IMR-90 (cell line): ENCODE measurements around the gene PHF21B. TPM values are rescaled to one million over a fixed set of nuclear protein-coding genes. Genes with fewer than 3 reads are reported as not detected.

Experiments
- ATAC-seq: fragments of 200-7000 bp; cut with Tn5 transposase; 2 replicates; pipeline ENCODE4 v1.9.1; 2020; ENCODE audit warnings: low read depth, mild to moderate bottlenecking, moderate library complexity
- BruUV-seq: library from RNA; stranded (reverse); fragments of 400-500 nt; replicated peaks from 2 replicates; lab custom pipeline; 2021; lab: Mats Ljungman, UMichigan
- CTCF ChIA-PET: fragments of 300-600 bp; formaldehyde crosslinking; extraction: SDS; loops from one replicate; lab custom pipeline; 2021; ENCODE audit warnings: antibody characterized with exemption; lab: Yijun Ruan, JAX
- POLR2A ChIA-PET: fragments of 300-600 bp; sonication (Branson Sonifier 250); formaldehyde crosslinking; loops from one replicate; lab custom pipeline; 2022; ENCODE audit warnings: antibody characterized with exemption; ENCODE audit not compliant: unreplicated experiment; lab: Charles Lee
- DNase-seq: peaks from one replicate; pipeline ENCODE4 v3.0.0; 2013
- H2AFZ ChIP-seq: replicated peaks from 2 replicates; pipeline ENCODE3; 2013; ENCODE audit warnings: low read length, mild to moderate bottlenecking; ENCODE audit not compliant: poor library complexity
- H2AK5ac ChIP-seq: 2 replicates; pipeline ENCODE4 v1.6.1; 2013; ENCODE audit warnings: low read depth, low read length, inconsistent platforms
- H2AK9ac ChIP-seq: replicated peaks from 2 replicates; pipeline ENCODE3; 2013; ENCODE audit warnings: mild to moderate bottlenecking, low read depth, low read length, moderate library complexity; ENCODE audit not compliant: poor library complexity
- H2BK120ac ChIP-seq: 2 replicates; pipeline ENCODE4 v1.6.1; 2013; ENCODE audit warnings: low read depth, low read length, inconsistent platforms
- H2BK15ac ChIP-seq: 3 replicates; pipeline ENCODE4 v1.6.1; 2013; ENCODE audit warnings: low read depth, low read length, inconsistent platforms
- H2BK20ac ChIP-seq: 2 replicates; pipeline ENCODE4 v1.6.1; 2013; ENCODE audit warnings: low read depth, mild to moderate bottlenecking, inconsistent platforms, low read length, moderate library complexity
- H2BK5ac ChIP-seq: 2 replicates; pipeline ENCODE4 v1.6.1; 2013; ENCODE audit warnings: mild to moderate bottlenecking, low read depth, low read length, inconsistent platforms; ENCODE audit not compliant: poor library complexity, severe bottlenecking
- H3K14ac ChIP-seq: replicated peaks from 2 replicates; pipeline ENCODE4 v1.6.1; 2013; ENCODE audit warnings: low read depth, low read length, inconsistent platforms
- H3K18ac ChIP-seq: 2 replicates; pipeline ENCODE4 v1.6.1; 2013; ENCODE audit warnings: low read depth, low read length, control low read depth
- H3K23ac ChIP-seq: 2 replicates; pipeline ENCODE4 v1.6.1; 2013; ENCODE audit warnings: low read depth, low read length, inconsistent platforms
- H3K27ac ChIP-seq: 2 replicates; pipeline ENCODE4 v1.5.1; 2013; ENCODE audit warnings: mild to moderate bottlenecking, control low read depth, low read length; ENCODE audit not compliant: insufficient read depth
- H3K27me3 ChIP-seq: 2 replicates; pipeline ENCODE4 v1.6.1; 2013; ENCODE audit warnings: low read length; ENCODE audit not compliant: control insufficient read depth, insufficient read depth
- H3K36me3 ChIP-seq: 2 replicates; pipeline ENCODE4 v1.6.1; 2013; ENCODE audit warnings: low read length, mixed read lengths; ENCODE audit not compliant: control insufficient read depth, insufficient read depth
- H3K4ac ChIP-seq: 2 replicates; pipeline ENCODE4 v1.6.1; 2013; ENCODE audit warnings: low read depth, low read length, inconsistent platforms
- H3K4me1 ChIP-seq: 2 replicates; pipeline ENCODE4 v1.6.1; 2013; ENCODE audit warnings: low read length, mixed read lengths; ENCODE audit not compliant: control insufficient read depth, insufficient read depth
- H3K4me2 ChIP-seq: 2 replicates; pipeline ENCODE4 v1.6.1; 2013; ENCODE audit warnings: low read depth, mild to moderate bottlenecking, control low read depth, low read length, moderate library complexity
- H3K4me3 ChIP-seq: 2 replicates; pipeline ENCODE4 v1.5.1; 2013; ENCODE audit warnings: low read depth, mild to moderate bottlenecking, control low read depth, low read length, moderate library complexity; ENCODE audit not compliant: insufficient read depth
- H3K56ac ChIP-seq: 2 replicates; pipeline ENCODE4 v1.6.1; 2013; ENCODE audit warnings: low read length, inconsistent platforms; ENCODE audit not compliant: insufficient read depth; ENCODE audit errors: extremely low read depth
- H3K79me1 ChIP-seq, 2 experiments: 2 replicates each; pipeline ENCODE4 v1.6.1; 2013; ENCODE audit warnings: low read length in 2 of 2, inconsistent platforms in 1 of 2, low read depth in 1 of 2
- H3K9ac ChIP-seq: 2 replicates; pipeline ENCODE4 v1.6.1; 2013; ENCODE audit warnings: low read depth, low read length, control low read depth
- H3K9me1 ChIP-seq: 2 replicates; pipeline ENCODE4 v1.6.1; 2013; ENCODE audit warnings: low read length, inconsistent platforms; ENCODE audit not compliant: insufficient read depth
- H3K9me3 ChIP-seq: 2 replicates; pipeline ENCODE4 v1.6.1; 2013; ENCODE audit warnings: low read length; ENCODE audit not compliant: control insufficient read depth, insufficient read depth
- H4K20me1 ChIP-seq: 2 replicates; pipeline ENCODE4 v1.6.1; 2013; ENCODE audit warnings: low read length, inconsistent platforms; ENCODE audit not compliant: insufficient read depth
- H4K5ac ChIP-seq: 2 replicates; pipeline ENCODE4 v1.6.1; 2013; ENCODE audit warnings: mild to moderate bottlenecking, low read depth, low read length, control low read depth
- H4K8ac ChIP-seq, 2 experiments: 2 replicates each; pipeline ENCODE4 v1.6.1; 2013; ENCODE audit warnings: low read depth in 2 of 2, low read length in 2 of 2, control low read depth in 1 of 2, inconsistent platforms in 1 of 2
- H4K91ac ChIP-seq: 2 replicates; pipeline ENCODE4 v1.6.1; 2013; ENCODE audit warnings: low read depth, low read length, inconsistent platforms; ENCODE audit not compliant: insufficient read depth
- BHLHE40 ChIP-seq: fragments of 150-350 bp; IDR thresholded peaks from 2 replicates; pipeline ENCODE4 v1.6.1; 2016; ENCODE audit warnings: mild to moderate bottlenecking, low read depth, low read length
- CEBPB ChIP-seq: IDR thresholded peaks from 2 replicates; pipeline ENCODE4 v1.6.1; 2012; ENCODE audit warnings: low read depth, low read length, improper control_type of control experiment
- CHD1 ChIP-seq: IDR thresholded peaks from 2 replicates; pipeline ENCODE4 v1.6.1; 2012; ENCODE audit warnings: low read depth, low read length, improper control_type of control experiment
- CTCF ChIP-seq: conservative IDR thresholded peaks from 2 replicates; pipeline ENCODE4 v1.5.1; 2012; ENCODE audit warnings: mild to moderate bottlenecking, low read depth, low read length, improper control_type of control experiment
- FOS ChIP-seq: fragments of 150-350 bp; IDR thresholded peaks from 2 replicates; pipeline ENCODE4 v1.6.1; 2016; ENCODE audit warnings: low read depth, low read length
- MAFK ChIP-seq: IDR thresholded peaks from 2 replicates; pipeline ENCODE4 v1.6.1; 2012; ENCODE audit warnings: low read depth, low read length, improper control_type of control experiment
- MAZ ChIP-seq: IDR thresholded peaks from 2 replicates; pipeline ENCODE4 v1.6.1; 2012; ENCODE audit warnings: low read depth, mild to moderate bottlenecking, low read length, improper control_type of control experiment, moderate library complexity, borderline replicate concordance
- MXI1 ChIP-seq: IDR thresholded peaks from 2 replicates; pipeline ENCODE4 v1.6.1; 2012; ENCODE audit warnings: low read depth, mild to moderate bottlenecking, low read length, moderate library complexity, borderline replicate concordance
- NFE2L2 ChIP-seq: fragments of 150-350 bp; IDR thresholded peaks from 2 replicates; pipeline ENCODE4 v1.6.1; 2016; ENCODE audit warnings: low read depth, mild to moderate bottlenecking, low read length
- POLR2A ChIP-seq: IDR thresholded peaks from 2 replicates; pipeline ENCODE4 v1.6.1; 2012; ENCODE audit warnings: mild to moderate bottlenecking, low read depth, low read length
- RAD21 ChIP-seq: IDR thresholded peaks from 2 replicates; pipeline ENCODE4 v1.6.1; 2012; ENCODE audit warnings: low read length, improper control_type of control experiment
- RCOR1 ChIP-seq: IDR thresholded peaks from 2 replicates; pipeline ENCODE4 v1.6.1; 2012; ENCODE audit warnings: mild to moderate bottlenecking, low read length, improper control_type of control experiment; ENCODE audit not compliant: insufficient replicate concordance
- RFX5 ChIP-seq: IDR thresholded peaks from 2 replicates; pipeline ENCODE4 v1.8.0; 2012; ENCODE audit warnings: low read depth, mild to moderate bottlenecking, low read length, moderate library complexity
- SMC3 ChIP-seq: fragments of 150-350 bp; IDR thresholded peaks from 2 replicates; pipeline ENCODE4 v1.6.1; 2016; ENCODE audit warnings: low read depth, mild to moderate bottlenecking, antibody characterized with exemption, low read length, moderate library complexity
- WGBS, 2 experiments: methylation state at CpG; one replicate each; pipeline versions ENCODE4 v1.1.5 to v1.1.7; 2013; ENCODE audit warnings: missing lambda C conversion rate in 2 of 2; ENCODE audit not compliant: insufficient read length in 1 of 2; ENCODE audit errors: extremely low coverage in 2 of 2; 5-methylcytosine and 5-hydroxymethylcytosine counted together
- dilution Hi-C: fragments of 300-500 bp; cut with HindIII; formaldehyde crosslinking; loops from one replicate; pipeline ENCODE4 v1.14.3; 2018; ENCODE audit warnings: low sequenced_read_pairs; ENCODE audit not compliant: unreplicated experiment
- in situ Hi-C: fragments of 300-500 bp; cut with MboI; formaldehyde crosslinking; loops from 3 replicates; pipeline ENCODE4 v1.14.3; 2019; ENCODE audit warnings: low sequenced_read_pairs, inconsistent platforms, mixed read lengths
- intact Hi-C: fragments of 100-400 bp; cut with micrococcal nuclease; formaldehyde crosslinking; loops from 2 replicates; pipeline ENCODE4 v1.10.0; 2022
- polyA plus RNA-seq, 3 experiments: library from polyadenylated mRNA; depleted of rRNA; stranded (reverse); fragments of >200 nt; gene quantifications; 2 replicates each; pipeline ENCODE4 v1.2.3, GENCODE V29; 2012; ENCODE audit warnings: low replicate concordance in 1 of 3
- total RNA-seq: library from RNA; depleted of rRNA; stranded (reverse); fragments of >200 nt; gene quantifications from 2 replicates; pipeline ENCODE4 v1.2.3, GENCODE V29; 2012
- TF ChIP-seq, protein P1 (sequence below): fragments of 150-350 bp; IDR thresholded peaks from 2 replicates; pipeline ENCODE4 v1.6.1; 2016; ENCODE audit warnings: low read depth, mild to moderate bottlenecking, low read length, moderate library complexity, borderline replicate concordance

Gene PHF21B
- total and polyA plus RNA-seq, 2 of the 4 experiments (the other 2 are of a cell fraction): 0.02 TPM; not detected in 1

- no peak overlapping the region for H3K4me2 ChIP-seq
- no peak overlapping the region for H3K4me3 ChIP-seq
- H4K8ac ChIP-seq: no peak overlapping the region
- no peak overlapping the region for H3K56ac ChIP-seq
- no peak overlapping the region for H2AFZ ChIP-seq
- H2BK15ac ChIP-seq: no peak overlapping the region
- H2AK5ac ChIP-seq: no peak overlapping the region
- no TSS peak for BruUV-seq
- no peak overlapping the region for H2BK5ac ChIP-seq
- no peak overlapping the region for H2BK20ac ChIP-seq
- H3K14ac ChIP-seq: no peak overlapping the region
- H4K20me1 ChIP-seq: no peaks in the 10 kb centered on the region
- H2AK9ac ChIP-seq: no peak overlapping the region
- no peaks in the 10 kb centered on the region for H3K4me1 ChIP-seq
- ChIA-PET CTCF (no interaction called here), POLR2A (no interaction called here)
- no peak overlapping the region for H3K23ac ChIP-seq
- in situ Hi-C loops (no loop called here), dilution Hi-C loops (no loop called here), intact Hi-C loops (no loop called here)
- no peak for TF ChIP-seq RAD21
- TF ChIP-seq RFX5: no peak
- no peak for TF ChIP-seq MXI1
- TF ChIP-seq CTCF: no peak
- no peak for TF ChIP-seq POLR2A
- no peak for TF ChIP-seq SMC3
- TF ChIP-seq MAFK: no peak
- TF ChIP-seq, protein P1, sequence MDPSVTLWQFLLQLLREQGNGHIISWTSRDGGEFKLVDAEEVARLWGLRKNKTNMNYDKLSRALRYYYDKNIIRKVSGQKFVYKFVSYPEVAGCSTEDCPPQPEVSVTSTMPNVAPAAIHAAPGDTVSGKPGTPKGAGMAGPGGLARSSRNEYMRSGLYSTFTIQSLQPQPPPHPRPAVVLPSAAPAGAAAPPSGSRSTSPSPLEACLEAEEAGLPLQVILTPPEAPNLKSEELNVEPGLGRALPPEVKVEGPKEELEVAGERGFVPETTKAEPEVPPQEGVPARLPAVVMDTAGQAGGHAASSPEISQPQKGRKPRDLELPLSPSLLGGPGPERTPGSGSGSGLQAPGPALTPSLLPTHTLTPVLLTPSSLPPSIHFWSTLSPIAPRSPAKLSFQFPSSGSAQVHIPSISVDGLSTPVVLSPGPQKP: no peak
- TF ChIP-seq MAZ: no peak
- no peak for TF ChIP-seq CHD1
- TF ChIP-seq NFE2L2: no peak
- no peak for TF ChIP-seq RCOR1
- TF ChIP-seq BHLHE40: no peak
- TF ChIP-seq CEBPB: no peak
- no peak for TF ChIP-seq FOS
- no peaks in the 10 kb centered on the region for H3K9me3 ChIP-seq
- H3K18ac ChIP-seq: no peak overlapping the region
- no peak overlapping the region for H4K91ac ChIP-seq
- H4K5ac ChIP-seq: no peak overlapping the region
- ATAC-seq (no peak), DNase-seq (no peak)
- H3K4ac ChIP-seq: no peak overlapping the region
- H3K79me1 ChIP-seq: no peaks in the 10 kb centered on the region
- H3K27ac ChIP-seq: no peak overlapping the region
- no peaks in the 10 kb centered on the region for H3K9me1 ChIP-seq
- no peak overlapping the region for H2BK120ac ChIP-seq
- H3K36me3 ChIP-seq: no peaks in the 10 kb centered on the region
- WGBS, 2 experiments: 56% methylated on average over 3 of the region's 10 CpGs; no CpG with 5 or more reads in 1 of the 2 experiments
- H3K27me3 ChIP-seq: no peaks in the 10 kb centered on the region; the same call in 1 of the 2 replicates
- no peak overlapping the region for H3K9ac ChIP-seq
These were observed 94.4 kb downstream of the PHF21B start for GRCh38 chr22:44915441-44915840.
